Sigmoid colon (tissue), 4 donors: ENCODE results near the gene USP38.

Experiments used
- CTCF ChIP-seq, 4 experiments: fragments of 450-650 bp in 3 of 4; fragments of 200-600 bp in 1 of 4; IDR thresholded peaks; one replicate each; pipeline ENCODE4 v1.5.1; 2016 to 2019; ENCODE audit warnings: antibody characterized with exemption in 4 of 4, mild to moderate bottlenecking in 3 of 4, moderate library complexity in 2 of 4
- POLR2A ChIP-seq, 2 donors: fragments of 450-650 bp; IDR thresholded peaks; one replicate each; pipeline ENCODE4 v1.6.1; 2016; ENCODE audit warnings: antibody characterized with exemption in 2 of 2, mild to moderate bottlenecking in 2 of 2, moderate library complexity in 2 of 2
- POLR2AphosphoS5 ChIP-seq, 4 donors: sonication (generic); formaldehyde crosslinking; IDR thresholded peaks; one replicate each; pipeline ENCODE4 v1.6.1; 2017; ENCODE audit warnings: antibody characterized with exemption in 4 of 4

GRCh38 chr4:143178923-143179322 lies 5.8 kb upstream of the USP38 start:
- TF ChIP-seq POLR2A (IDR thresholded peaks at IDR 0.05) (no peak), CTCF (IDR thresholded peaks at IDR 0.05) (no peak), POLR2AphosphoS5 (IDR thresholded peaks at IDR 0.05) (no peak)
